ENCODE measurements around the gene CRIP3. TPM values are rescaled to one million over a fixed set of nuclear protein-coding genes. Genes with fewer than 3 reads are reported as not detected.

CRIP3 gene
- total and polyA plus RNA-seq, 10 of the 15 experiments (the other 5 are each of a cell fraction or from before 2014, with no cell fraction given) = 1.5 to 9.2 (median 2.2) TPM

GRCh38 chr6:43292763-43293318, 15.8 kb downstream of the CRIP3 start (continued):
- TF ChIP-seq EZH2 (IDR thresholded peaks at IDR 0.05; ENCODE audit: borderline replicate concordance, control insufficient read depth, low read depth, low read length) = no peak
- TF ChIP-seq PAX5 (IDR thresholded peaks at IDR 0.05; ENCODE audit: borderline replicate concordance, low read depth, low read length) = no peak
- TF ChIP-seq CREM (IDR thresholded peaks at IDR 0.05; ENCODE audit: low read depth) = no peak
- no peak for TF ChIP-seq IRF4 (IDR thresholded peaks at IDR 0.05; ENCODE audit: low read depth, low read length)

GRCh38 chr6:43292341-43292740, 16.3 kb downstream of the CRIP3 start:
- ChIA-PET CTCF (interaction anchor here (0.6 to 2.3 kb wide), 3 partner anchors 16 to 1194 kb away, joined by 3 to 8 read pairs (median 4); partner anchors contain the start of gene CRIP3), RAD21 (ENCODE audit: unreplicated experiment) (interaction anchor here (0.6 to 0.7 kb wide), 2 partner anchors 54 to 57 kb away, joined by 3 to 5 read pairs; no protein-coding TSS in a partner anchor), POLR2A (interaction anchor here (0.7 kb wide), 1 partner anchor 210 kb away, joined by 5 read pairs; no protein-coding TSS in a partner anchor), SMC1A (ENCODE audit: uncharacterized antibody, unreplicated experiment) (interaction anchor here (0.6 to 1.6 kb wide), 4 partner anchors 14 to 224 kb away, joined by 3 to 4 read pairs (median 4); partner anchors contain the start of genes POLR1C and YIPF3)
- no peaks in the 10 kb centered on the region for H4K20me1 ChIP-seq (ENCODE audit: control insufficient read depth, insufficient read depth)
- H3K4me3 ChIP-seq = no peak overlapping the region
- no peak for FAIRE-seq
- H3K27me3 ChIP-seq (replicated peaks in 1 of 2; ENCODE audit: control insufficient read depth in 2 of 2, insufficient read depth in 2 of 2, low read length in 1 of 2) = no peaks in the 10 kb centered on the region; a peak in 2 of 4 replicates
- intact Hi-C loops (cut with micrococcal nuclease; ENCODE audit: unreplicated experiment) = no loop called here
- no peaks in the 10 kb centered on the region for H3K79me2 ChIP-seq (ENCODE audit: control insufficient read depth, insufficient read depth, low read length)
- in situ Hi-C loops (cut with MboI) = no loop called here
- no peaks in the 10 kb centered on the region; the same call in 2 of the 3 replicates for H3K9me3 ChIP-seq (replicated peaks; ENCODE audit: control insufficient read depth, insufficient read depth, low read length)
- H3K9ac ChIP-seq (ENCODE audit: control insufficient read depth, insufficient read depth, low read length) = no peak overlapping the region
- BruUV-seq (replicated peaks) = no TSS peak
- 45% methylated on average over 6 of the region's 6 CpGs for WGBS (ENCODE audit: insufficient coverage, insufficient replicate concordance, low lambda C conversion rate, missing lambda C conversion rate)
- H2AFZ ChIP-seq (ENCODE audit: control insufficient read depth, low read depth, low read length) = no peak overlapping the region
- DNase-seq (ENCODE audit: low read depth, low spot score) = no peak
- H3K27ac ChIP-seq (ENCODE audit: control insufficient read depth, insufficient read depth) = no peak overlapping the region
- ATAC-seq = no peak
- no peaks in the 10 kb centered on the region for H3K36me3 ChIP-seq (ENCODE audit: control insufficient read depth in 2 of 2, insufficient read depth in 2 of 2, low read length in 1 of 2)
- H3K4me2 ChIP-seq (ENCODE audit: control insufficient read depth, insufficient read depth) = no peak overlapping the region
- no peaks in the 10 kb centered on the region for H3K4me1 ChIP-seq (ENCODE audit: control insufficient read depth, insufficient read depth, low read length)
- no peak for TF ChIP-seq SPI1 (IDR thresholded peaks at IDR 0.05; ENCODE audit: borderline replicate concordance, insufficient read depth, low read depth, low read length)
- TF ChIP-seq ATF3 (IDR thresholded peaks at IDR 0.05; ENCODE audit: borderline replicate concordance, extremely low read depth, low read depth, low read length) = no peak
- no peak for TF ChIP-seq RCOR1 (conservative IDR thresholded peaks at IDR 0.05; ENCODE audit: low read depth, low read length)
- TF ChIP-seq ZBTB4 (CRISPR knock-in tag; IDR thresholded peaks at IDR 0.05) = no peak
